Measurements from ENCODE around the gene RERG.

The RERG gene

DNA sequence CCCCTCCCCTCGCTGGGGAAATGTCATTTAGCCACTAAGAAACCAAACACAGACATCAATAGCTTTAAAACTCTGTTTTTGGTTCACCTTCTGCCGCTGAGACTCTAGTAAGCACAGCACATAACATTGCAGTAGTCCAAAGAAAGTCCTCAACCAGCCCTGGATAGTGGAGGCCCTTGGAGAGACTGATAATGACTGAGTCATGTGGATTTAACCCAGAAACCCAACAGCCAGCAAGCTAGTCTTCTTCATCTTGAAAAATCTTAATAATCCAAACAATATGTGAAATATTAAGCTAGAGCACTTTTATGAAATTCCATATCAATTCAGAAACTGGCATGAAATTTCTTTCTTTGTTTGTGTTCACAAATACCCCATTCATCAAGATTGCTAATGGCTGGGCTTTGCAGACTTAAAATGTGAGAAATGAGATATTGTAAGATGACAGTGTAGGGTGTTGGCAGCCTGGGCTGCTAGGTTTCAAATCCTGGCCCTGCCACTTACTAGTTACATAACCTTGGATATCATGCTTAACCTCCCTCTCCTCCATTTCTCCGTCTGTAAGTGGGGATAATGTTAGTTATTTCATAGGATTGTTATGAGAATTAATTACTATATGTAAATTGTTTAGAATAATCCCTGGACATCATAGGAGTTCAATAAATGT lies 40.1 kb downstream of the RERG start:
- H4K20me1 ChIP-seq (ENCODE audit: low read depth, low read length) = no peaks in the 10 kb centered on the region
- no peaks in the 10 kb centered on the region for H3F3A ChIP-seq (ENCODE audit: insufficient read depth)
- no peaks in the 10 kb centered on the region for H3K36me3 ChIP-seq (ENCODE audit: low read length)
- no peaks in the 10 kb centered on the region for H3K9me2 ChIP-seq (replicated peaks; ENCODE audit: insufficient read depth, low read length)
- H3K27me3 ChIP-seq (ENCODE audit: low read length) = no peaks in the 10 kb centered on the region
- no peak overlapping the region for H3K4me2 ChIP-seq (ENCODE audit: low read depth, low read length, poor library complexity, severe bottlenecking)
- no peak for TF ChIP-seq EZH2phosphoT487 (conservative IDR thresholded peaks at IDR 0.05; ENCODE audit: low read length)
- TF ChIP-seq, protein P1, sequence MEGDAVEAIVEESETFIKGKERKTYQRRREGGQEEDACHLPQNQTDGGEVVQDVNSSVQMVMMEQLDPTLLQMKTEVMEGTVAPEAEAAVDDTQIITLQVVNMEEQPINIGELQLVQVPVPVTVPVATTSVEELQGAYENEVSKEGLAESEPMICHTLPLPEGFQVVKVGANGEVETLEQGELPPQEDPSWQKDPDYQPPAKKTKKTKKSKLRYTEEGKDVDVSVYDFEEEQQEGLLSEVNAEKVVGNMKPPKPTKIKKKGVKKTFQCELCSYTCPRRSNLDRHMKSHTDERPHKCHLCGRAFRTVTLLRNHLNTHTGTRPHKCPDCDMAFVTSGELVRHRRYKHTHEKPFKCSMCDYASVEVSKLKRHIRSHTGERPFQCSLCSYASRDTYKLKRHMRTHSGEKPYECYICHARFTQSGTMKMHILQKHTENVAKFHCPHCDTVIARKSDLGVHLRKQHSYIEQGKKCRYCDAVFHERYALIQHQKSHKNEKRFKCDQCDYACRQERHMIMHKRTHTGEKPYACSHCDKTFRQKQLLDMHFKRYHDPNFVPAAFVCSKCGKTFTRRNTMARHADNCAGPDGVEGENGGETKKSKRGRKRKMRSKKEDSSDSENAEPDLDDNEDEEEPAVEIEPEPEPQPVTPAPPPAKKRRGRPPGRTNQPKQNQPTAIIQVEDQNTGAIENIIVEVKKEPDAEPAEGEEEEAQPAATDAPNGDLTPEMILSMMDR (IDR thresholded peaks at IDR 0.05; ENCODE audit: insufficient read depth, low read length, poor library complexity, severe bottlenecking) = no peak
- H3K4me3 ChIP-seq (ENCODE audit: insufficient read depth, low read length, poor library complexity, severe bottlenecking) = no peak overlapping the region
- no peaks in the 10 kb centered on the region for H3K79me2 ChIP-seq (ENCODE audit: insufficient read depth, low read length)
- H3K9ac ChIP-seq (ENCODE audit: low read length) = no peak overlapping the region
- H3K9me3 ChIP-seq (ENCODE audit: insufficient read depth, low read length) = no peaks in the 10 kb centered on the region
- no peak overlapping the region for H3K27ac ChIP-seq (ENCODE audit: low read depth, low read length)
- no peak overlapping the region for H2AFZ ChIP-seq (ENCODE audit: low read depth, low read length, severe bottlenecking)

GRCh38 chr12:15180325-15180724 lies 40.9 kb downstream of the RERG start:
- Histone ChIP-seq H3K9ac (ENCODE audit: low read length) (no peak overlapping the region), H3K4me2 (ENCODE audit: low read depth, low read length, poor library complexity, severe bottlenecking) (no peak overlapping the region), H3K4me3 (ENCODE audit: insufficient read depth, low read length, poor library complexity, severe bottlenecking) (no peak overlapping the region), H3K27me3 (ENCODE audit: low read length) (no peaks in the 10 kb centered on the region), H3F3A (ENCODE audit: insufficient read depth) (no peaks in the 10 kb centered on the region), H4K20me1 (ENCODE audit: low read depth, low read length) (no peaks in the 10 kb centered on the region), H2AFZ (ENCODE audit: low read depth, low read length, severe bottlenecking) (no peak overlapping the region), H3K36me3 (ENCODE audit: low read length) (no peaks in the 10 kb centered on the region), H3K27ac (ENCODE audit: low read depth, low read length) (no peak overlapping the region), H3K79me2 (ENCODE audit: insufficient read depth, low read length) (no peaks in the 10 kb centered on the region), H3K9me2 (replicated peaks; ENCODE audit: insufficient read depth, low read length) (no peaks in the 10 kb centered on the region), H3K9me3 (ENCODE audit: insufficient read depth, low read length) (no peaks in the 10 kb centered on the region)
- TF ChIP-seq EZH2phosphoT487 (conservative IDR thresholded peaks at IDR 0.05; ENCODE audit: low read length) = no peak

DNA sequence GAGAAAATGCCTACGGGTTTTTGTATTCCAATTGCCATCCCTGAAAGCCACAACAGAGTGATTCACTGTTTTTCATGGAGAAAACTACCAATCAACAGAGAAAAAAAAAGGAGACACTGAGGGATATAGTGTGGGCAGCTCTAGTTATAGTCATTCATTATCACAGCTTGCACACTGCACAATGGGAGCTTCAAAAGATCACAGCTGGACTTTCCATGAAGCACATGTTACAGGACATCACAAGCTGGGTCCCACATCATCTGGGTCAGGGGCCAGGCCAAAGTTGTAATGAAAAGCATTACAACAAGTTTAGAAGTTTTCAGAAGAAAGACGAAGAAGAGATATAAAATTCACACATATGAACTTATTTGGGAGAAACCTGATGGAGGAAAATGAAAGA lies 41.5 kb downstream of the RERG start:
- H3K27me3 ChIP-seq (ENCODE audit: low read length) = no peaks in the 10 kb centered on the region

DNA sequence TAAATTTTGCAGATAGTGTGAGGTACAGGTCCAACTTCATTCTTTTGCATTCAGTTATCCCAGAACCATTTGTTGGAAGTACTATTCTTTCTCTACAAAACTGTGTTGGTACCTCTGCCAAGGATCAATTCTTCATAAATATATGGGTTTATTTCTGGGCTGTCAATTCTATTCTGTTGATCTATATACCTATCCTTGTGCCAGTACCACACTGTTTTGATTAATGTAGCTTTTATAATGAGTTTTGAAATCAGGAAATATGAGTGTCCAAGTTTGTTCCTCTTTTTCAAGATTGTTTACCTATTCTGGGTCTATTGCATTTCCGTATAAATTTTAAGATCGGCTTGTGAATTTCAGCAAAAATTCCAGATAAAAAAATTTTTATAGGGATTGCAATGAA lies 48.1 kb downstream of the RERG start:
- Histone ChIP-seq H2AFZ (ENCODE audit: low read depth, low read length, severe bottlenecking) (no peak overlapping the region), H3K9me3 (ENCODE audit: insufficient read depth, low read length) (no peaks in the 10 kb centered on the region), H3K9me2 (replicated peaks; ENCODE audit: insufficient read depth, low read length) (no peaks in the 10 kb centered on the region), H3K36me3 (ENCODE audit: low read length) (no peaks in the 10 kb centered on the region), H3K9ac (ENCODE audit: low read length) (no peak overlapping the region), H4K20me1 (ENCODE audit: low read depth, low read length) (no peaks in the 10 kb centered on the region), H3K27ac (ENCODE audit: low read depth, low read length) (no peak overlapping the region), H3K4me3 (ENCODE audit: insufficient read depth, low read length, poor library complexity, severe bottlenecking) (no peak overlapping the region), H3F3A (ENCODE audit: insufficient read depth) (no peaks in the 10 kb centered on the region), H3K4me2 (ENCODE audit: low read depth, low read length, poor library complexity, severe bottlenecking) (no peak overlapping the region), H3K79me2 (ENCODE audit: insufficient read depth, low read length) (no peaks in the 10 kb centered on the region), H3K27me3 (ENCODE audit: low read length) (no peaks in the 10 kb centered on the region)
- no peak for TF ChIP-seq EZH2phosphoT487 (conservative IDR thresholded peaks at IDR 0.05; ENCODE audit: low read length)
- TF ChIP-seq, protein P1 (IDR thresholded peaks at IDR 0.05; ENCODE audit: insufficient read depth, low read length, poor library complexity, severe bottlenecking) = no peak

More for the DNA sequence above, 41.5 kb downstream of the RERG start:
- Histone ChIP-seq H3K9ac (ENCODE audit: low read length) (no peak overlapping the region), H3K4me3 (ENCODE audit: insufficient read depth, low read length, poor library complexity, severe bottlenecking) (no peak overlapping the region), H3K4me2 (ENCODE audit: low read depth, low read length, poor library complexity, severe bottlenecking) (no peak overlapping the region), H2AFZ (ENCODE audit: low read depth, low read length, severe bottlenecking) (no peak overlapping the region), H3K9me2 (replicated peaks; ENCODE audit: insufficient read depth, low read length) (no peaks in the 10 kb centered on the region), H3K9me3 (ENCODE audit: insufficient read depth, low read length) (no peaks in the 10 kb centered on the region), H3K27ac (ENCODE audit: low read depth, low read length) (no peak overlapping the region), H3K36me3 (ENCODE audit: low read length) (no peaks in the 10 kb centered on the region), H3K79me2 (ENCODE audit: insufficient read depth, low read length) (no peaks in the 10 kb centered on the region), H4K20me1 (ENCODE audit: low read depth, low read length) (no peaks in the 10 kb centered on the region), H3F3A (ENCODE audit: insufficient read depth) (no peaks in the 10 kb centered on the region)
- TF ChIP-seq, protein P1 (IDR thresholded peaks at IDR 0.05; ENCODE audit: insufficient read depth, low read length, poor library complexity, severe bottlenecking) = no peak
- no peak for TF ChIP-seq EZH2phosphoT487 (conservative IDR thresholded peaks at IDR 0.05; ENCODE audit: low read length)

Data from SU-DHL-6 (cell line).